IPS-20b (cell line): ENCODE results near the gene CCL27.
"Not testable (repeated sequence)": the region's sequence is repeated elsewhere in the genome, so short reads cannot be mapped to it uniquely, and the experiment has no call there.

Source experiments
- H3K27ac ChIP-seq: one replicate; pipeline ENCODE4 v1.5.1; 2013; ENCODE audit warnings: low read length
- H3K27me3 ChIP-seq: 2 replicates; pipeline ENCODE4 v1.6.1; 2013; ENCODE audit warnings: mild to moderate bottlenecking, low read length, inconsistent platforms; ENCODE audit not compliant: insufficient read depth
- H3K36me3 ChIP-seq: 2 replicates; pipeline ENCODE4 v1.6.1; 2013; ENCODE audit warnings: low read depth, mild to moderate bottlenecking, inconsistent platforms, low read length, moderate library complexity; ENCODE audit not compliant: insufficient read depth
- H3K4me1 ChIP-seq: 2 replicates; pipeline ENCODE4 v1.6.1; 2013; ENCODE audit warnings: mild to moderate bottlenecking, control low read depth, inconsistent platforms, low read length, moderate library complexity; ENCODE audit not compliant: insufficient read depth
- H3K4me3 ChIP-seq: 2 replicates; pipeline ENCODE4 v1.5.1; 2013; ENCODE audit warnings: mild to moderate bottlenecking, low read length, inconsistent platforms
- H3K9ac ChIP-seq: 2 replicates; pipeline ENCODE4 v1.6.1; 2013; ENCODE audit warnings: low read depth, mild to moderate bottlenecking, inconsistent platforms, low read length, moderate library complexity
- H3K9me3 ChIP-seq: 2 replicates; pipeline ENCODE4 v1.6.1; 2013; ENCODE audit warnings: mild to moderate bottlenecking, low read depth, low read length, inconsistent platforms; ENCODE audit not compliant: insufficient read depth

CCL27 gene

GRCh38 chr9:34646211-34647083 lies 16.0 kb downstream of the CCL27 start, which contains the start of gene GALT:
Gene GALT, plus strand, starts transcription at chr9:34646675. Its CDS starts 30 bp downstream, at chr9:34646705.
- H3K4me3 ChIP-seq = peak within 1 kb of the TSS; percentile 95
- peak within 1 kb of the TSS; percentile 91 for H3K9ac ChIP-seq
- no peaks in the 10 kb centered on the region for H3K9me3 ChIP-seq
- peaks cover 26% of the 10 kb centered on the region for H3K36me3 ChIP-seq
- H3K4me1 ChIP-seq = peaks cover 14% of the 10 kb centered on the region
- H3K27ac ChIP-seq = peak within 1 kb of the TSS; percentile 88
- H3K27me3 ChIP-seq = no peaks in the 10 kb centered on the region

GRCh38 chr9:34644766-34645314 lies 17.6 kb downstream of the CCL27 start:
- peak overlapping the region; percentile 53 for H3K4me3 ChIP-seq
- H3K9me3 ChIP-seq = no peaks in the 10 kb centered on the region
- peak overlapping the region; percentile 42 for H3K9ac ChIP-seq
- no peaks in the 10 kb centered on the region for H3K27me3 ChIP-seq
- peaks cover 20% of the 10 kb centered on the region for H3K36me3 ChIP-seq
- peak overlapping the region; percentile 49 for H3K27ac ChIP-seq
- peaks cover 12% of the 10 kb centered on the region for H3K4me1 ChIP-seq

- no peak overlapping the region for H3K4me3 ChIP-seq
- H3K27ac ChIP-seq = no peak overlapping the region
- H3K9ac ChIP-seq = no peak overlapping the region
- H3K4me1 ChIP-seq = peaks cover 18% of the 10 kb centered on the region
- H3K27me3 ChIP-seq = peaks cover 6% of the 10 kb centered on the region; the same call in 1 of the 2 replicates
- H3K36me3 ChIP-seq = no peaks in the 10 kb centered on the region
- no peaks in the 10 kb centered on the region for H3K9me3 ChIP-seq
These were observed 19.8 kb downstream of the CCL27 start for GRCh38 chr9:34642679-34643078.

DNA sequence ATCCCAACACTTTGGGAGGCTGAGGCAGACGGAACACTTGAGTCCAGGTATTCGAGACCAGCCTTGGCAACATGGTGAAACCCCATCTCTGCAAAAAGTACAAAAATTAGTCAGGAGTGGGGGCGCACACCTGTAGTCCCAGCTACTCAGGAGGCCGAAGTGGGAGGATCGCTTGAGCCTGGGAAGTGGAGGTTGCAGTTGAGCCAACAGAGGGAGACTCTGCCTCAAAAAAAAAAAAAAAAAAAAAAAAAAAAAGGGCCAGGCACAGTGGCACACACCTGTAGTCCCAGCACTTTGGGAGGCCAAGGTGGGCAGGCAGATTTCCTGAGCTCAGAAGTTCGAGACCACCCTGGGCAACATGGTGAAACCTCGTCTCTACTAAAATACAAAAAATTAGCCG lies 23.1 kb downstream of the CCL27 start:
- not testable (repeated sequence) for H3K9me3 ChIP-seq, H3K27ac ChIP-seq, H3K4me1 ChIP-seq, H3K9ac ChIP-seq, H3K4me3 ChIP-seq
- Histone ChIP-seq H3K36me3 (peaks cover 11% of the 10 kb centered on the region), H3K27me3 (peaks cover 14% of the 10 kb centered on the region)

DNA sequence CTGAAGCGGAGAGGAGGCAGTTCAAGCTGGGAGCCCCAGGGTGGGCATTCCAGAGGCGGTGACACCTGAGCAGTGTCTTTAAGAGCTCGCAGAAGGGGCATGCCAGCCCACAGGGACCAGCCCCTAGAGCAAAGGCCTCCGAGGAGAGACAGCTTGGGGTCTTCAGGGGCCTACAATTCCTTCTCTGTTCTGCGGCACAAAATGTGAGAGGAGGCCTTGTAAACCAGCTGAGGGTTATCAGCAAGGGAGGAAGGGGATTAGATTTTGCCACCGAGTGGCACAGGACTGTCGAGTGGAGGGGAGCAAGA lies 24.4 kb downstream of the CCL27 start:
- Histone ChIP-seq H3K4me3 (peak overlapping the region; percentile 77), H3K9me3 (no peaks in the 10 kb centered on the region), H3K9ac (peak overlapping the region; percentile 46; the same call in 1 of the 2 replicates), H3K27me3 (peaks cover 14% of the 10 kb centered on the region), H3K27ac (no peak overlapping the region), H3K36me3 (peaks cover 11% of the 10 kb centered on the region), H3K4me1 (peaks cover 6% of the 10 kb centered on the region; the same call in 1 of the 2 replicates)

- H3K27ac ChIP-seq = no peak within 1 kb of the TSS
- peaks cover 6% of the 10 kb centered on the region; the same call in 1 of the 2 replicates for H3K4me1 ChIP-seq
- no peaks in the 10 kb centered on the region for H3K9me3 ChIP-seq
- H3K4me3 ChIP-seq = peak within 1 kb of the TSS; percentile 77
- peaks cover 19% of the 10 kb centered on the region for H3K27me3 ChIP-seq
- peak within 1 kb of the TSS; percentile 46; the same call in 1 of the 2 replicates for H3K9ac ChIP-seq
- peaks cover 11% of the 10 kb centered on the region for H3K36me3 ChIP-seq
These were observed 24.9 kb downstream of the CCL27 start, which contains the start of gene SIGMAR1 for GRCh38 chr9:34637356-34638137. Gene SIGMAR1, minus strand, starts transcription at chr9:34637787. Its CDS starts 90 bp downstream, at chr9:34637697.

DNA sequence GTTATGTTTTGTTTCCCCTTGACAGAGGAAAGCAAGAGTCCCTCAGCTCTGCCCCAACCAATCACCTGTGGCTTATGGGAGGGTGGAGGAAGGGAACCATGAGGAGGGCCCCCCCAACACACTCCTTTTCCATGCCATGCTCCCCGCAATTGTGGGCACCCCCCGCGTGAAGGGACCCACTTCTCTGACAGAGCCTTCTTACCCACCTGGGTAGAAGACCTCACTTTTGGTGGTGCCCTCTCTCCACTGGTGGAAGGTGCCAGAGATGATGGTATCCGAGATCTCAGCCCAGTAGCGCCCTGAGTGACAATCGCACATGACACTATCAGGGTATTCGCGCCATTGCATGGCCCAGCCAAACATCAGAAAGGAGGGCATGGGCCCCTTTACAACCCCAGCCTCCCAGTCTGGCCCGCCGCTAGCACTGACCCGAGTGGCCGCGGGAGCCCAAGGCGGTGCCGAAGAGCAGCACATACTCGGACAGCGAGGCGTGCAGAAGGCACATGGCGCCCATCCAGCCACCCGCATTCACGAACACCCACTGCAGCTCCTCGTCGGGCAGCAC lies 25.6 kb downstream of the CCL27 start:
- no peaks in the 10 kb centered on the region for H3K9me3 ChIP-seq
- peaks cover 11% of the 10 kb centered on the region for H3K36me3 ChIP-seq
- no peak overlapping the region for H3K27ac ChIP-seq
- peaks cover 6% of the 10 kb centered on the region; the same call in 1 of the 2 replicates for H3K4me1 ChIP-seq
- H3K27me3 ChIP-seq = peaks cover 26% of the 10 kb centered on the region
- H3K9ac ChIP-seq = peak overlapping the region; percentile 46; the same call in 1 of the 2 replicates
- peak overlapping the region; percentile 77 for H3K4me3 ChIP-seq

GRCh38 chr9:34635556-34635955 lies 26.9 kb downstream of the CCL27 start:
- Histone ChIP-seq H3K9me3 (no peaks in the 10 kb centered on the region), H3K27me3 (peaks cover 39% of the 10 kb centered on the region), H3K4me3 (no peak overlapping the region), H3K9ac (no peak overlapping the region), H3K27ac (no peak overlapping the region), H3K36me3 (peaks cover 11% of the 10 kb centered on the region), H3K4me1 (peaks cover 6% of the 10 kb centered on the region; the same call in 1 of the 2 replicates)

DNA sequence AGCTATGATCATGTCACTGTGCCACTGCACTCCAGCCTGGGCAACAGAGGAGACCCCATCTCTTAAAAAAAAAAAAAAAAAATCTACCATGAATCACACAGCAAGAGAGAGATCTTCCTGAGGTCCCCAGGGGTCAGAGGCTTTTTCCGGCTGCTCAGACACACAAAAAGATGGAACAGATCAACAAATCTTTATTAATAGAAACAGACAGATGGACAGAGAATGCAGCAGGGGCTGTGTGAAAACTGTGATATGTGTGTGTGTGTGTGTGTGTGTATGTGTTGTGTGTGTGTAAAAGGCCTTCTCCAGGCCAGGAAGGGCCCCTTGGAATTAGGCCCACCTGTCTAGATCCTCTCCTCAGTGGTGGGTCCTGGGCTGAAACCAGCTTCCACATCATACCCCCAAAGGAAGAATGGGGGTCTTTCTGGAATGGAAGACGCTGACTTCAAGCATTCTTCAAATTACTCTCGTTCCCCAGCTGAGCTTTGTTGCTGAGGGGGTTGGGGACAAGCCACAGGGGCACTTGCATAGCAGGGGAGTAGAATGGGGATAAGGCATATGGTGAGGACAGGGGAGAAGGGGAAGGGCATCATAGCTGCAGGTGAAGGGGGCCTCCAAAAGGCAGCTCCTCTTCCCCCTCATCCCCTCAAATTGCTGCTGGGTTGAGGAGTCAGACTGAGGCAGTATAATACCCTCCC lies 27.8 kb downstream of the CCL27 start:
- peaks cover 48% of the 10 kb centered on the region for H3K27me3 ChIP-seq
- H3K27ac ChIP-seq = no peak overlapping the region
- H3K9me3 ChIP-seq = no peaks in the 10 kb centered on the region
- no peak overlapping the region for H3K4me3 ChIP-seq
- peaks cover 11% of the 10 kb centered on the region for H3K36me3 ChIP-seq
- no peak overlapping the region for H3K9ac ChIP-seq
- peaks cover 6% of the 10 kb centered on the region; the same call in 1 of the 2 replicates for H3K4me1 ChIP-seq

GRCh38 chr9:34633851-34634550 lies 28.5 kb downstream of the CCL27 start:
- Histone ChIP-seq H3K36me3 (peaks cover 11% of the 10 kb centered on the region), H3K9ac (no peak overlapping the region), H3K4me3 (no peak overlapping the region), H3K27me3 (peaks cover 55% of the 10 kb centered on the region), H3K9me3 (no peaks in the 10 kb centered on the region), H3K4me1 (peaks cover 6% of the 10 kb centered on the region; the same call in 1 of the 2 replicates), H3K27ac (no peak overlapping the region)
